OCI-LY1 (cell line): Measurements from ENCODE around the gene BAIAP2.

Source experiments
- CTCF ChIP-seq: fragments of 200-600 bp; sonication (generic), shearing (Covaris generic); IDR thresholded peaks from 2 replicates; pipeline ENCODE4 v1.5.1; 2017; ENCODE audit warnings: mild to moderate bottlenecking, antibody characterized with exemption, low read length, moderate library complexity, mixed read lengths
- EZH2 ChIP-seq: fragments of 200-600 bp; sonication (generic), shearing (Covaris generic); IDR thresholded peaks from 2 replicates; pipeline ENCODE4 v1.8.0; 2017; ENCODE audit warnings: borderline replicate concordance, mixed run types, mild to moderate bottlenecking, antibody characterized with exemption, low read length, moderate library complexity, mixed read lengths

- TF ChIP-seq CTCF, result no peak
- TF ChIP-seq EZH2, result no peak
Measured at GRCh38 chr17:81157848-81158687, 123.1 kb downstream of the BAIAP2 start.
